Measurements from ENCODE around the gene RPH3AL.

DNA sequence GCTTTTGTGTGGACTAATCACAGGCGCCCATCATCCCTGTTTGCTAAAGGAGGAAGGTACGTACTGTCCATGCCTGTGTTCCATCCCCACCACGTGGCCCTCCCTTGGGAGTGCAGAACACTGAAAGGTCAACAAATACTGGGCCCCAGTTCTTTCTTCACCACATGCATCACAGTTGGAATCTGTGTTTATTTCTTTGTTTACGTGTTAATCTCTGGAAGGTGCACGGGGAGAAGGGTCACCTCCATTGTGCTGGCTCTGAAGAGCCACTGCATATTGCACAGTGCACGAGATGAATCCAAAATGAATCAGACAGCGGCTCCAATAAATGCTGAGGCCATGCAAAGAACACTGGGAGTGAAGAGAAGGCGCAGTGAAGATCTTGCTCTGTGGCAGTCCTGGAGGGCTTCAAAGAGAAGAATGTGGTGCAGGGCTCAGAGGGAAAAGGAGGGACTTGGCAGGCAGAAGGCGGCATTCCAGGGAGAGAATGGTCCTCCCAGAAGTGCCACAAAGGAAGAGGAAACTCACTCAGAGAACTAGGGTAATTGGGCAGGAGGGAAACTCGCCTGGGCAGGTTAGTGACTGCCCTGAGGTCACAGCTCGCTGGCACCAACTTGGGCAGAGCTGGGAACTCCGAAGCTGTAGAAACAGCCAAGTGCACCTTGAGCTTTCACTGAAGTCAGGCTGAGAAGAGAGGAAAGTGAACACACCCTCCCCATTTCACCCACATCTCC is 3.7 kb downstream of the RPH3AL start:
- peak in 1 of 6 experiments; percentile 10 for TF ChIP-seq CTCF (IDR thresholded peaks at IDR 0.05)
- no peak for TF ChIP-seq POLR2A (IDR thresholded peaks at IDR 0.05)

All from Peyer's patch (tissue), 4 donors.